GM18868 (cell line): ENCODE measurements around the gene SAMD4A.

Experiments
- ATAC-seq: cut with Tn5 transposase; IDR thresholded peaks from one replicate; pipeline ENCODE4 v1.9.1; 2021; ENCODE audit warnings: mild to moderate bottlenecking, moderate library complexity; ENCODE audit not compliant: unreplicated experiment

SAMD4A gene

GRCh38 chr14:54718046-54718445 lies 151.1 kb downstream of the SAMD4A start:
- no peak for ATAC-seq

DNA sequence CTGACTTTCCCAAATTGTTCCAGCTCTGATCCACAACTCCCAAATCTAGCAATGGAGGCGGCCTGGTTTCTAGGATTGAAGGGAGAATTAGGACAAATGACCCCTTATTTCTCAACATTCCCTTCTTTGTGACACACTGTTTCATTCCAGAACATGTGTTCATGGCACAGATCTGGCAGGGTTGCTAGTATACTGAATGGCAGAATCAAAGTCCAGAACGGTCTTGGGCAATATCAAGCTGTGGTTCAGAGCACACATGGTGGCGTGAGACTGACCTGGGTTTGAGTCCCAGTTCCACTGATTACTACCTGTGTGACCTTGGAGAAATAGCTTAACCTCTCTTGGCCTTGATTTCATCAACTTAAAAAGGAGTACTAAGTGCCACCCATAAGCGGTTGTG lies 152.5 kb downstream of the SAMD4A start:
- no peak for ATAC-seq

- ATAC-seq = no peak
These were observed 156.0 kb downstream of the SAMD4A start for GRCh38 chr14:54722791-54723432.

- no peak for ATAC-seq
These were observed 157.2 kb downstream of the SAMD4A start for GRCh38 chr14:54724123-54724522.

GRCh38 chr14:54724676-54725325 lies 157.9 kb downstream of the SAMD4A start:
- no peak for ATAC-seq

DNA sequence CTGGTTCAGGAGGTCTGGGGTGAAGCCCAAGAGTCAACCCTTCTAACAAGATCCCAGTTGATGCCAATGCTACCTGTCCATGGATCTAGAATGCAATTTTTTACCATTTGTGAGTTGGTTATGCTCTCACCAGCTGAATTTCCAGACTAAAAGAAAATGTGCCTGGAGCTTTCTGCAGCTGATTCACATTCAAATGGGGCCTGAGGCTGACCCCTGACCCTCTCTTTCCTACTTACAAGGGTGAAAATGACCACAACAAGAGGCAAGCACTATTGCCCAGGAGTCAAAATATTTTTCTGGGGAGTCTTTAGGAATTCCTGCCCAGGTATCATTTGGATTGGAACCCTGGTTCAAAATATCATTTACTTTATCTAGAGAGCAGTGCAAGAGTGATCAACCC lies 159.1 kb downstream of the SAMD4A start:
- no peak for ATAC-seq

GRCh38 chr14:54727929-54728328 lies 161.0 kb downstream of the SAMD4A start:
- ATAC-seq = no peak

DNA sequence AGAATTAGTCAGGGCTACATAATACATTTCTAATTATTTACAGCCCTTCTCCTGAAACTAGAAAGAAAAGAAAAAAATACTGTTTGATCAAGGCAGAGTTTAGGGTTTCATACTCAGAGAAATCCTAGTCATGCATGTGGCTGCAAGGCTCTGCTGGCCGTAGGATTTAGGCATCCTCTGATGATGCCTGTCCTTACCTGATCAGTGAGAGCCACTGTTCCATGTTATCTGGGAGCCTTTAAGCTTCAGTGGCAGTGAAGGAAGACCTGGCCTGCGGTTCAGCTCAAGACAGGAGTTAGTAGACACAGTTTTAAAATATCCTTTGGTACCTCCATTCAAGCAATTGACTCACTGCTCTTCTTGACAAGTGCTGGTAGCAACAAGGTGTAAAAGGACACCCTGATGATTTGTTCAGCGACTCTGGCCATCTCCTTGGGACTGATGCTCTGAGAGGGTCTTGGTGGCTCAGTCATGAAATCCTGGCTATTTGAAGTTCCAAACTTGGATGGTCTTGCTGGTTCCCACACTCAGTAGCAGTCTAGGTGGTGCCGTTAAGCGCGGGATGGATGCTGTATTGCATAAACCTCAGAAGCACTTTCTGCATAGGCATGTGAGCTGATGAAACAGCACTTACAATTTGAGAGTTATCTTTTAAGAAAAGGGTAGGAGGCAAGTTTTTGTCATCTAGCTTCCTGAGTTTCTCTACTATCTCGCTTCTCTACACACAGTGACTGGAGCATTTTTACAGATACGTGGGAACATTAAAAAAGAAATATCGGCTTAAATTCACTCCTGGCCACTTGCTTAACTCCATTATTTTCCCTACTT lies 162.0 kb downstream of the SAMD4A start:
- no peak for ATAC-seq

DNA sequence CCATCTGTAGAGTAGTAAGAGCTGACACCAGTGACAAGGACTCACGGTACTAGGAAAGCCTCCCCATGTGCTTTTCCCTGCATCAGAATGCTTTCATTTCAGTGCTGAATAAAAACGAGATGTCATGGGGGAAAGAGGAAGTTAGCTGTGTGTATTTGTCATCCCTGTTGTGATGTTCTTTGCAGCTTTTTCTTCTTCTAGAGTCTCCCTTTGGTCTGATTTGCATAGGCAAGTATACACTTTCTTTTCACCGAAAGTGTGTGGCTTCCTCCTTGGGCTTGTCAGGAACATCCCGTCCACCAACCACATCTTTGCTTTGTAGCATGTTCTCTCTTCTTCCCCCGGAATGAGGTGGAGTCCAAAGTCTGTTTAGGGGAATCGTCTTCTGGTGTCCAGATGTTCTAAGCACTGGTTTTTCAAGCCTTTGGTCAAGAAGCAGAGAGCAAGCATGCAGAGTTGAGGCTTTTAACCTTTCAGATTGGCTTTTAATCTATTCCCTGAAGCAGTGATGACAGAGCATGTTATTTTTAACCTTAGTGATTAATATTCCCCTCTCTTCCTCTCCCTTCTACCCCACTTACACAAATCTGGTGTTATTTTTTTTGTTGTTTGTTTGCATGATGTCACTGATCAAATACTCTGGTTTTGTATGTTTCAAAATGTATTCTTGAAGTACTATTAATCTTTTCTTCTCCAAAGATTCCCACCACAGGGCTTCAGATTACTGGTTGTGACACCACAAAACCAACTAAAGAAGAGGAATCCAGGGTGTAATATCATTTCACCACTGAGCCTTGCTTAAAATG lies 163.4 kb downstream of the SAMD4A start:
- peak; percentile 94 for ATAC-seq

DNA sequence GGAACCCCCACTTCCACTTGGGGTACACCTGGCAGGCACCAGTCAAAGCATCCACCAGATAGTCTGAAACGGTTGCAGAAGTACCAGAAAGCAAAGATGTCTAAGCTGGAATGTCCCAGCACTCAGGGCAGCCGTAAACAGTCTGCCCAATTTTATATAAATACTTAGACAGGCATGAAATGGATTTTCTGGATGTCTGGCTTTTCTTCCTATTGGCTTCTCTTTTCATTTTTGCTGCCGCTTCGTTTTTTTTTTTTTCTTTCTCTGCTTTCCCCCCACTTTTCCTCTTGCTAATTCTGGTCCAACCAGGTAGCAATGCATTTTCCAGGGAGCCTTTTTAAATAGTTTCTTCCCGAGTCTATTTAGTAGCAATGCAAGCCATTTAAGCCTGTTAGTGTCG lies 168.0 kb downstream of the SAMD4A start:
- no peak for ATAC-seq

DNA sequence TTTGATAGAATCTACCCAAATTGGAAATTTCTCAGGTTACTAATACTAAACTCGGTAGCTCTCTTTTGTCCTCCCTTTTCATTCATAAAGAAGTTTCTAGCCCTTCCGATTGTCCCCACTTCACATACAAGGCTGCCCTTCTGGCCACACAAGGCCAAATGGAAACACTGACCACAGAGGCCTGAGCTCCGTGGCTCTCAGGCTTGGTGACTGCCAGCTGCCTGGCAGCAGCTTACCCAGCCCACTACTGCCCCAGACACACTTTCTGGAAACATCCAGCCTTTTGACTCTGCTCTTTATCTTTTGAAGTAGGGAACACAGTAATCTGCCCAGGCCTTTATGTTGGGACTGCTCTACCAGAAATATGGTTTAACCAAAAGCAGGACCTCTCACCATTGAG lies 168.5 kb downstream of the SAMD4A start:
- no peak for ATAC-seq

GRCh38 chr14:54737132-54737711 lies 170.3 kb downstream of the SAMD4A start:
- ATAC-seq = no peak

DNA sequence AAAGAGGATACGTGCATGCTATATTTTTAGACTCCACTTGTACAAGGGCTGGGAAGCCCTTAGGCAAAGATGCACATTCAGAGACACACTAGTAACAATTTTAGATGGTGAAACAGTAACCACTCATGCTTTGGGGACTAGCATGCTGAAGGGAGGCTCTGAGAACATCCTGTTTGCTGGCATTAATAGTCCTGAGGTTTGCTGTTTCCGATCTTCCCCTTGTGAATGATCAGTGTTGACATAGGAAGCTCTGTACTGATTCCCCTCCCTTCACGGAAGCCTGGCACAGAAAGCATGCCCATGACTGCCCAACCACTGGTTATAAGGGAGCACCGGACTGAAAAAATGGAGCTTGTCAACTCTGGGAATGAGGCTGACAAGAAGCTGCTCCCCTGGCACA lies 171.1 kb downstream of the SAMD4A start:
- no peak for ATAC-seq

DNA sequence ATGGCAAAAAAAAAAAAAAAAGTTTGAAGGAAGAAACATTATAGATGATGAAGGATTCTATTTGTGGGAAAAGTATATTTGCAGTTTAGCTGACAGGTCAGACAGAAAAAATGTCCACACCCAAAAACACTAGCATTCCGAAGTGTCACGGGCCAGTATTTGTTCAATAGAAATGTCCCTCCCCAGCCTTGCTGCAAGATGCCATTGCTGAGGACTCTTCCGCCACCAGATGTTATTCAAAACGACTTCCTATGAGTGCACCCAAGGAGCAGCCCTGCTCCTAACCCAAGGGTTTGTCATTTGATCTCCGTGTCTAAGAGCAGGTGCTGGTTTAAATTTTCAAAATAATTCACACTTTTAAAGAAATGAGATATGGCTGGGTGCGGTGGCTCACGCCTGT lies 172.6 kb downstream of the SAMD4A start:
- ATAC-seq = no peak

- no peak for ATAC-seq
These were observed 175.8 kb downstream of the SAMD4A start for GRCh38 chr14:54742492-54743350.

- no peak for ATAC-seq
These were observed 176.5 kb downstream of the SAMD4A start for GRCh38 chr14:54743382-54743781.

DNA sequence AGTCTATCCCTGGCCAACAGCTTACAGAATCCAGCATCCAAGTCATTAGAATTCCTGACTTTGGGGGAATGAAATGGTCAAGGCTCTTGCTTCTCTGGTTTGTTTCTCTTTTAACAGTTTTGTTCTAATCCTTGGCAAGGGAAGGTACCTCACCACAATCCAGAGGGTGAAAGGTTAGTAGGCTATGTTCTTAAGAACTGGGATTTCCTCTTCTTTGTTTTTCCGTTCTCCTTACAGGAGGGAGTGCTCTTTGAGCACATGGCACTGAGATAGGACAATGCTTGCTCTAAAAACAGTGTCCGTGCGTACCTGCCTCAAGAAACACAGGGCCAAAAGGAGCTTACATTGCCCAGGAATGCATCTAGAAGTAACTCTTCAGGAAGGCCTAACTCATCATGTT lies 179.1 kb downstream of the SAMD4A start:
- no peak for ATAC-seq

- ATAC-seq = no peak
These were observed 180.7 kb downstream of the SAMD4A start for GRCh38 chr14:54747616-54748015.

DNA sequence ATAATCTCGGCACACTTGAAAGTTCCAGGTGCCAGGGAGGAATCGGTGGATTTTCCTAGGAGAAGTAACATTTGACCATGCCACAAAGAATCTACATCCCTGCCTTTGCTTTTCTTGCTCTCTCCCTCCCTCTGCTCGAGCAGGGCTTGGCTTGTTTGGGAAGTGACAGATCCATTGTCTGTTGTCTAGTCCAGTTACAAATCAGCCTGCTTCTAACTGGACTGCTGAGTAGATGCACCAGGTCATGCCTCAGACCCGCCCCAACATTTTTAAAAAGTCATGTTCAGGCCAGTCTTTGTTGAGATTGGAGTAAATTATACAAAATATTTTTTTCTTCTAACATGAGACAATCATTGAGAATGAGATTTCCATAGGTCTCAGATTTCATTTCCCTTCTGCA lies 182.3 kb downstream of the SAMD4A start:
- ATAC-seq = no peak

GRCh38 chr14:54749727-54750126 lies 182.8 kb downstream of the SAMD4A start:
- ATAC-seq = no peak
